SK-N-SH (cell line): ENCODE results near the gene PFDN1.

ENCODE experiments used
- CTCF ChIP-seq: fragments of 200-600 bp; sonication (generic); IDR thresholded peaks from 2 replicates; pipeline ENCODE4 v1.6.1; 2017; ENCODE audit warnings: antibody characterized with exemption, mild to moderate bottlenecking, moderate library complexity
- ELF1 ChIP-seq: IDR thresholded peaks from 2 replicates; pipeline ENCODE4 v1.4.0; 2012
- FOXJ3 ChIP-seq: sonication (generic); formaldehyde crosslinking; IDR thresholded peaks from 2 replicates; pipeline ENCODE4 v1.5.1; 2020; ENCODE audit warnings: mild to moderate bottlenecking, missing genetic modification reagents
- FOXM1 ChIP-seq: IDR thresholded peaks from 2 replicates; pipeline ENCODE4 v1.4.0; 2012; ENCODE audit warnings: low read depth, mild to moderate bottlenecking
- RCOR1 ChIP-seq: fragments of 150-350 bp; IDR thresholded peaks from 2 replicates; pipeline ENCODE4 v1.6.1; 2017; ENCODE audit warnings: antibody characterized with exemption, low read length
- REST ChIP-seq: IDR thresholded peaks from 2 replicates; pipeline ENCODE4 v1.6.1; 2012; ENCODE audit warnings: mild to moderate bottlenecking, low read depth, low read length, moderate library complexity
- RFX5 ChIP-seq: IDR thresholded peaks from 2 replicates; pipeline ENCODE4 v1.6.1; 2012; ENCODE audit warnings: mild to moderate bottlenecking, improper control_type of control experiment, low read length
- SIN3A ChIP-seq: IDR thresholded peaks from 2 replicates; pipeline ENCODE4 v1.6.1; 2012; ENCODE audit warnings: low read depth, mild to moderate bottlenecking, low read length, moderate library complexity, borderline replicate concordance
- TCF12 ChIP-seq: IDR thresholded peaks from 2 replicates; pipeline ENCODE4 v1.4.0; 2012
- TEAD4 ChIP-seq: IDR thresholded peaks from 2 replicates; pipeline ENCODE4 v1.4.0; 2012; ENCODE audit warnings: mild to moderate bottlenecking, borderline replicate concordance; ENCODE audit not compliant: insufficient read depth

- no peak for TF ChIP-seq CTCF
- TF ChIP-seq SIN3A = no peak
- TF ChIP-seq REST = no peak
- TF ChIP-seq ELF1 = no peak
- no peak for TF ChIP-seq RFX5
- no peak for TF ChIP-seq FOXM1
- TF ChIP-seq FOXJ3 = no peak
- no peak for TF ChIP-seq TEAD4
- TF ChIP-seq TCF12 = no peak
- no peak for TF ChIP-seq RCOR1
Observed at GRCh38 chr5:140344683-140345423, 42.0 kb upstream of the PFDN1 start.
